Panc1 (cell line): ENCODE data around the gene ARHGEF3. TPM values are rescaled to one million over a fixed set of nuclear protein-coding genes. Genes with fewer than 3 reads are reported as not detected.

ENCODE experiments used
- ATAC-seq: fragments of 200-7000 bp; cut with Tn5 transposase; 2 replicates; pipeline ENCODE4 v1.9.1; 2020; ENCODE audit warnings: mild to moderate bottlenecking, moderate library complexity
- BruUV-seq: library from RNA; stranded (reverse); fragments of 400-500 nt; replicated peaks from 2 replicates; lab custom pipeline; 2021; lab: Mats Ljungman, UMichigan
- CTCF ChIA-PET: fragments of 300-600 bp; sonication (Branson Sonifier 250); formaldehyde crosslinking; loops from one replicate; lab custom pipeline; 2022; ENCODE audit warnings: antibody characterized with exemption; lab: Charles Lee
- POLR2A ChIA-PET: fragments of 300-600 bp; sonication (Branson Sonifier 250); formaldehyde crosslinking; loops from one replicate; lab custom pipeline; 2022; ENCODE audit warnings: antibody characterized with exemption; lab: Charles Lee
- DNase-seq: peaks from one replicate; pipeline ENCODE4 v3.0.0-alpha.2; 2010; ENCODE audit warnings: low read depth, low spot score
- H3K27ac ChIP-seq: 2 replicates; pipeline ENCODE4 v1.5.1; 2011; ENCODE audit warnings: mild to moderate bottlenecking, low read length, inconsistent platforms
- H3K27me3 ChIP-seq: fragments of 200-500 bp; sonication (Bioruptor generic); 2 replicates; pipeline ENCODE4 v1.6.0; 2014; ENCODE audit warnings: low read length, inconsistent platforms; ENCODE audit not compliant: control insufficient read depth, insufficient read depth
- H3K36me3 ChIP-seq: fragments of 200-500 bp; sonication (Bioruptor generic); 2 replicates; pipeline ENCODE4 v1.5.1; 2014; ENCODE audit warnings: inconsistent platforms, mild to moderate bottlenecking, low read length, moderate library complexity; ENCODE audit not compliant: control insufficient read depth, insufficient read depth
- H3K4me1 ChIP-seq: 2 replicates; pipeline ENCODE4 v1.5.1; 2011; ENCODE audit warnings: inconsistent platforms, mild to moderate bottlenecking, low read length, moderate library complexity; ENCODE audit not compliant: control insufficient read depth, insufficient read depth
- H3K4me3 ChIP-seq, 2 experiments: 2 replicates each; pipeline ENCODE4 v1.5.1; 2011 to 2012; ENCODE audit warnings: low read depth in 2 of 2, low read length in 2 of 2, mild to moderate bottlenecking in 2 of 2, inconsistent platforms in 1 of 2, moderate library complexity in 1 of 2
- H3K9me3 ChIP-seq: fragments of 200-500 bp; sonication (Bioruptor generic); 2 replicates; pipeline ENCODE4 v1.5.1; 2014; ENCODE audit warnings: low read depth, mild to moderate bottlenecking, inconsistent platforms, low read length, moderate library complexity; ENCODE audit not compliant: control insufficient read depth, insufficient read depth
- POLR2AphosphoS5 ChIP-seq: IDR thresholded peaks from 2 replicates; pipeline ENCODE4 v1.6.1; 2012; ENCODE audit warnings: mild to moderate bottlenecking, low read depth, low read length, moderate library complexity
- REST ChIP-seq, 2 experiments: IDR thresholded peaks; 2 replicates each; pipeline ENCODE4 v1.6.1; 2011 to 2012; ENCODE audit warnings: low read depth in 2 of 2, control low read depth in 1 of 2, low read length in 1 of 2, mild to moderate bottlenecking in 1 of 2, moderate library complexity in 1 of 2; ENCODE audit not compliant: insufficient read depth in 1 of 2
- SIN3A ChIP-seq: IDR thresholded peaks from 2 replicates; pipeline ENCODE4 v1.6.1; 2012; ENCODE audit warnings: low read depth, mild to moderate bottlenecking, low read length, moderate library complexity, borderline replicate concordance; ENCODE audit not compliant: insufficient read depth
- TCF7L2 ChIP-seq: IDR thresholded peaks from 2 replicates; pipeline ENCODE4 v1.6.1; 2011; ENCODE audit warnings: mild to moderate bottlenecking, low read depth, low read length, inconsistent platforms
- in situ Hi-C: cut with HindIII; loops from 2 replicates; pipeline ENCODE4 v1.10.0; 2016; ENCODE audit warnings: low sequenced_read_pairs, low pct_unique_long_range_greater_than_20kb
- intact Hi-C: fragments of 100-400 bp; cut with micrococcal nuclease; formaldehyde crosslinking; loops from one replicate; pipeline ENCODE4 v1.10.0; 2022; ENCODE audit not compliant: unreplicated experiment
- total RNA-seq: library from RNA; stranded (reverse); gene quantifications from one replicate; pipeline ENCODE4 v1.2.1, GENCODE V29; 2021; ENCODE audit not compliant: unreplicated experiment
- TF ChIP-seq, protein P1 (sequence below): fragments of 450-650 bp; IDR thresholded peaks from 2 replicates; pipeline ENCODE4 v1.5.1; 2017; ENCODE audit warnings: mild to moderate bottlenecking

Gene ARHGEF3
- total RNA-seq, 1 experiment from 2014 or later, result 19.8 TPM

- ChIA-PET CTCF (no interaction called here), POLR2A (no interaction called here)
- no peaks in the 10 kb centered on the region for H3K27me3 ChIP-seq
- H3K9me3 ChIP-seq, result no peaks in the 10 kb centered on the region
- no peaks in the 10 kb centered on the region for H3K36me3 ChIP-seq
- ATAC-seq (no peak), DNase-seq (no peak)
- in situ Hi-C loops (no loop called here), intact Hi-C loops (no loop called here)
- no peaks in the 10 kb centered on the region for H3K4me1 ChIP-seq
- BruUV-seq, result no TSS peak
- H3K27ac ChIP-seq, result no peak overlapping the region
- TF ChIP-seq TCF7L2 (no peak), POLR2AphosphoS5 (no peak), REST (IDR thresholded peaks at IDR 0.05; ENCODE audit: insufficient read depth in 1 of 2, low read depth in 2 of 2, low read length in 1 of 2) (no peak), SIN3A (no peak)
- TF ChIP-seq, protein P1, sequence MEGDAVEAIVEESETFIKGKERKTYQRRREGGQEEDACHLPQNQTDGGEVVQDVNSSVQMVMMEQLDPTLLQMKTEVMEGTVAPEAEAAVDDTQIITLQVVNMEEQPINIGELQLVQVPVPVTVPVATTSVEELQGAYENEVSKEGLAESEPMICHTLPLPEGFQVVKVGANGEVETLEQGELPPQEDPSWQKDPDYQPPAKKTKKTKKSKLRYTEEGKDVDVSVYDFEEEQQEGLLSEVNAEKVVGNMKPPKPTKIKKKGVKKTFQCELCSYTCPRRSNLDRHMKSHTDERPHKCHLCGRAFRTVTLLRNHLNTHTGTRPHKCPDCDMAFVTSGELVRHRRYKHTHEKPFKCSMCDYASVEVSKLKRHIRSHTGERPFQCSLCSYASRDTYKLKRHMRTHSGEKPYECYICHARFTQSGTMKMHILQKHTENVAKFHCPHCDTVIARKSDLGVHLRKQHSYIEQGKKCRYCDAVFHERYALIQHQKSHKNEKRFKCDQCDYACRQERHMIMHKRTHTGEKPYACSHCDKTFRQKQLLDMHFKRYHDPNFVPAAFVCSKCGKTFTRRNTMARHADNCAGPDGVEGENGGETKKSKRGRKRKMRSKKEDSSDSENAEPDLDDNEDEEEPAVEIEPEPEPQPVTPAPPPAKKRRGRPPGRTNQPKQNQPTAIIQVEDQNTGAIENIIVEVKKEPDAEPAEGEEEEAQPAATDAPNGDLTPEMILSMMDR, result no peak
- no peak overlapping the region for H3K4me3 ChIP-seq
Measured at GRCh38 chr3:56833022-56833421, 31.3 kb upstream of the ARHGEF3 start.

DNA sequence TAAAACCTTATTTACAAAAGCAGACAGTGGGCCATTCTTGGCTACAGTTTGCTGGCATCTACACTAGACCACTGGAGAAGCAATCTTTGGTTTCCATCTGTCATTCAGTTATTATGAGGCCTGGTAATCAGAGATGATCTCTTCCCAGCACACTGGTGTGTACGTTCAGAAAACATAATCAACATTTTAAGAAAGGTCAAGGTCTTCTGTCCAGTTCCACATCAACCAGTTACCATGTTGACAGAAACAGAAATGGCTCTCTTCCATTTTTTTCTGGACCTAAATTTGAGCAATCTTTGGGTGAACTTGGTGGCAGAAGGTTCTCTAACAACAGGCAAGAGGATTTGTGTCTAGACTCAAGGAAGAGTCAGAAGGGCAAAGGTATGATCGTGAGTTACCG, 29.8 kb upstream of the ARHGEF3 start:
- Histone ChIP-seq H3K4me3 (no peak overlapping the region), H3K36me3 (no peaks in the 10 kb centered on the region), H3K9me3 (no peaks in the 10 kb centered on the region), H3K4me1 (no peaks in the 10 kb centered on the region), H3K27me3 (no peaks in the 10 kb centered on the region), H3K27ac (no peak overlapping the region)
- intact Hi-C loops (no loop called here), in situ Hi-C loops (no loop called here)
- POLR2A ChIA-PET, result no interaction called here
- CTCF ChIA-PET, result no interaction called here
- TF ChIP-seq REST (IDR thresholded peaks at IDR 0.05; ENCODE audit: insufficient read depth in 1 of 2, low read depth in 2 of 2, low read length in 1 of 2) (no peak), TCF7L2 (no peak), SIN3A (no peak), POLR2AphosphoS5 (no peak)
- TF ChIP-seq, protein P1, result no peak
- no TSS peak for BruUV-seq
- DNase-seq, result no peak
- no peak for ATAC-seq
